HCT116 (cell line): ENCODE data around the gene CLCF1. TPM values are rescaled to one million over a fixed set of nuclear protein-coding genes. Genes with fewer than 3 reads are reported as not detected.

ENCODE experiments used
- ATAC-seq: fragments of 200-7000 bp; cut with Tn5 transposase; 2 replicates; pipeline ENCODE4 v1.9.1; 2020; ENCODE audit warnings: mild to moderate bottlenecking, moderate library complexity
- BruUV-seq: library from RNA; stranded (reverse); fragments of 400-500 nt; replicated peaks from 2 replicates; lab custom pipeline; 2021; lab: Mats Ljungman, UMichigan
- CTCF ChIA-PET: fragments of 300-600 bp; sonication (Branson Sonifier 250); formaldehyde crosslinking; loops from one replicate; lab custom pipeline; 2021; ENCODE audit warnings: antibody characterized with exemption; lab: Charles Lee
- POLR2A ChIA-PET: fragments of 300-600, 350-600 bp; sonication (Branson Sonifier 250); formaldehyde crosslinking; loops from one replicate; lab custom pipeline; 2021; ENCODE audit warnings: antibody characterized with exemption; lab: Charles Lee
- RAD21 ChIA-PET, 2 experiments: fragments of 300-600 bp; sonication (Branson Sonifier 250); formaldehyde crosslinking; loops; one replicate each; lab custom pipeline; 2023; ENCODE audit warnings: low total read pairs in 2 of 2; ENCODE audit not compliant: uncharacterized antibody in 2 of 2, unreplicated experiment in 2 of 2, low non-redundant PET in 1 of 2; lab: Charles Lee
- DNase-seq: peaks from one replicate; pipeline ENCODE4 v3.0.0-alpha.2; 2010; ENCODE audit warnings: low read depth, low spot score
- H2AFZ ChIP-seq: fragments of 200-600 bp; shearing (Covaris generic), sonication (generic); 2 replicates; pipeline ENCODE4 v1.6.1; 2017; ENCODE audit warnings: low read depth, mixed run types, mixed read lengths, antibody characterized with exemption, low read length; ENCODE audit not compliant: poor library complexity, severe bottlenecking
- H3K27ac ChIP-seq: 2 replicates; pipeline ENCODE4 v1.5.1; 2012; ENCODE audit warnings: low read depth, low read length
- H3K27me3 ChIP-seq: fragments of 200-600 bp; sonication (generic); 2 replicates; pipeline ENCODE4 v1.6.1; 2016; ENCODE audit warnings: mixed run types, low read length, mixed read lengths; ENCODE audit not compliant: insufficient read depth
- H3K36me3 ChIP-seq, 2 experiments: fragments of 200-500 bp in 1 of 2; fragments of 200-600 bp in 1 of 2; sonication (Bioruptor generic) in 1 of 2; sonication (generic) in 1 of 2; 2 replicates each; pipeline versions ENCODE4 v1.5.1 to v1.6.1; 2014 to 2016; ENCODE audit warnings: low read length in 2 of 2, inconsistent platforms in 1 of 2, mixed read lengths in 1 of 2, mixed run types in 1 of 2; ENCODE audit not compliant: insufficient read depth in 2 of 2, control insufficient read depth in 1 of 2
- H3K4me1 ChIP-seq, 2 experiments: fragments of 200-600 bp in 1 of 2; sonication (generic) in 1 of 2; 2 replicates each; pipeline versions ENCODE4 v1.5.1 to v1.6.1; 2012 to 2017; ENCODE audit warnings: low read length in 2 of 2, inconsistent platforms in 1 of 2, mild to moderate bottlenecking in 1 of 2, mixed read lengths in 1 of 2, mixed run types in 1 of 2, moderate library complexity in 1 of 2; ENCODE audit not compliant: insufficient read depth in 2 of 2, control insufficient read depth in 1 of 2
- H3K4me2 ChIP-seq: fragments of 200-600 bp; sonication (generic); 2 replicates; pipeline ENCODE4 v1.6.1; 2017; ENCODE audit warnings: mixed run types, low read length, mixed read lengths
- H3K4me3 ChIP-seq, 2 experiments: fragments of 200-600 bp in 1 of 2; sonication (generic) in 1 of 2; replicated peaks in 1 of 2; 2 replicates each; pipeline ENCODE4 v1.5.1; 2011 to 2016; ENCODE audit warnings: low read length in 2 of 2, control low read depth in 1 of 2, low read depth in 1 of 2, mild to moderate bottlenecking in 1 of 2, mixed read lengths in 1 of 2, mixed run types in 1 of 2
- H3K79me2 ChIP-seq: fragments of 200-600 bp; sonication (generic); 2 replicates; pipeline ENCODE4 v1.6.1; 2017; ENCODE audit warnings: mild to moderate bottlenecking, mixed run types, low read length, moderate library complexity, mixed read lengths; ENCODE audit not compliant: insufficient read depth
- H3K9ac ChIP-seq: fragments of 200-600 bp; sonication (generic); 2 replicates; pipeline ENCODE4 v1.6.1; 2016; ENCODE audit warnings: low read length, mixed read lengths
- H3K9me2 ChIP-seq: fragments of 200-600 bp; sonication (generic), shearing (Covaris generic); 2 replicates; pipeline ENCODE4 v1.6.1; 2017; ENCODE audit warnings: mixed run types, mild to moderate bottlenecking, moderate library complexity; ENCODE audit not compliant: insufficient read depth
- H3K9me3 ChIP-seq, 2 experiments: fragments of 200-500 bp in 1 of 2; fragments of 200-600 bp in 1 of 2; sonication (Bioruptor generic) in 1 of 2; sonication (generic) in 1 of 2; 2 replicates each; pipeline ENCODE4 v1.6.1; 2014 to 2017; ENCODE audit warnings: low read length in 2 of 2, mixed read lengths in 2 of 2, inconsistent platforms in 1 of 2, low read depth in 1 of 2, mild to moderate bottlenecking in 1 of 2, mixed run types in 1 of 2, moderate library complexity in 1 of 2; ENCODE audit not compliant: control insufficient read depth in 1 of 2, insufficient read depth in 1 of 2
- H4K20me1 ChIP-seq: fragments of 200-600 bp; sonication (generic), shearing (Covaris generic); 2 replicates; pipeline ENCODE4 v1.6.1; 2017; ENCODE audit warnings: mixed run types, mild to moderate bottlenecking, moderate library complexity; ENCODE audit not compliant: insufficient read depth
- ATF3 ChIP-seq: IDR thresholded peaks from 2 replicates; pipeline ENCODE4 v1.6.1; 2012
- CBX3 ChIP-seq: IDR thresholded peaks from 2 replicates; pipeline ENCODE4 v1.6.1; 2012; ENCODE audit warnings: low read depth
- EZH2phosphoT487 ChIP-seq: fragments of 200-600 bp; IDR thresholded peaks from 2 replicates; pipeline ENCODE4 v1.6.1; 2018; ENCODE audit warnings: antibody characterized with exemption, borderline replicate concordance
- JUND ChIP-seq: IDR thresholded peaks from 2 replicates; pipeline ENCODE4 v1.6.1; 2012
- MAX ChIP-seq: IDR thresholded peaks from 2 replicates; pipeline ENCODE4 v1.6.1; 2012
- REST ChIP-seq: IDR thresholded peaks from 2 replicates; pipeline ENCODE4 v1.6.1; 2012; ENCODE audit warnings: low read depth
- SP1 ChIP-seq: IDR thresholded peaks from 2 replicates; pipeline ENCODE4 v1.6.1; 2012; ENCODE audit warnings: low read depth
- TCF7L2 ChIP-seq: IDR thresholded peaks from 2 replicates; pipeline ENCODE4 v1.7.0; 2011; ENCODE audit warnings: borderline replicate concordance, inconsistent platforms; ENCODE audit not compliant: insufficient read depth, insufficient read length; ENCODE audit errors: extremely low read depth
- ZBTB33 ChIP-seq: IDR thresholded peaks from 2 replicates; pipeline ENCODE4 v1.6.1; 2011; ENCODE audit warnings: mild to moderate bottlenecking, low read length, moderate library complexity; ENCODE audit not compliant: insufficient replicate concordance; ENCODE audit errors: extremely low read depth
- ZNF274 ChIP-seq: fragments of 200-500 bp; sonication (Bioruptor generic); IDR thresholded peaks from 2 replicates; pipeline ENCODE4 v1.6.1; 2014; ENCODE audit warnings: mild to moderate bottlenecking, low read depth, low read length, inconsistent platforms
- intact Hi-C: fragments of 100-400 bp; cut with micrococcal nuclease; formaldehyde crosslinking; loops from 2 replicates; pipeline ENCODE4 v1.10.0; 2022
- total RNA-seq: library from RNA; stranded (reverse); gene quantifications from one replicate; pipeline ENCODE4 v1.2.1, GENCODE V29; 2021; ENCODE audit not compliant: unreplicated experiment

The CLCF1 gene
- total RNA-seq, 1 experiment from 2014 or later = 12.2 TPM

- DNase-seq (no peak), ATAC-seq (no peak)
- H3K27ac ChIP-seq = no peak overlapping the region
- ChIA-PET RAD21 (no interaction called here), CTCF (no interaction called here), POLR2A (no interaction called here)
- intact Hi-C loops = no loop called here
- no peaks in the 10 kb centered on the region for H4K20me1 ChIP-seq
- no peak overlapping the region for H2AFZ ChIP-seq
- H3K9me3 ChIP-seq = no peaks in the 10 kb centered on the region
- TF ChIP-seq EZH2phosphoT487 (no peak), JUND (no peak), ZNF274 (no peak), TCF7L2 (no peak), REST (no peak), CBX3 (no peak), MAX (no peak), SP1 (no peak), ATF3 (no peak), ZBTB33 (no peak)
- no peaks in the 10 kb centered on the region for H3K27me3 ChIP-seq
- H3K4me2 ChIP-seq = no peak overlapping the region
- H3K9ac ChIP-seq = no peak overlapping the region
- peaks cover 45% of the 10 kb centered on the region for H3K79me2 ChIP-seq
- no peaks in the 10 kb centered on the region for H3K9me2 ChIP-seq
- no peak overlapping the region for H3K4me3 ChIP-seq
- peaks cover 9 to 55% of the 10 kb centered on the region in 2 experiments for H3K4me1 ChIP-seq
- BruUV-seq = no TSS peak
- H3K36me3 ChIP-seq = peaks cover 0 to 12% of the 10 kb centered on the region in 2 experiments; a peak in 2 of 4 replicates
Observed at GRCh38 chr11:67366546-67366945, 6.9 kb downstream of the CLCF1 start.
